HCT116 (cell line): Measurements from ENCODE around the gene KIF13A. TPM values are rescaled to one million over a fixed set of nuclear protein-coding genes. Genes with fewer than 3 reads are reported as not detected.

Experiments used
- ATAC-seq: fragments of 200-7000 bp; cut with Tn5 transposase; 2 replicates; pipeline ENCODE4 v1.9.1; 2020; ENCODE audit warnings: mild to moderate bottlenecking, moderate library complexity
- BruUV-seq: library from RNA; stranded (reverse); fragments of 400-500 nt; replicated peaks from 2 replicates; lab custom pipeline; 2021; lab: Mats Ljungman, UMichigan
- CTCF ChIA-PET: fragments of 300-600 bp; sonication (Branson Sonifier 250); formaldehyde crosslinking; loops from one replicate; lab custom pipeline; 2021; ENCODE audit warnings: antibody characterized with exemption; lab: Charles Lee
- POLR2A ChIA-PET: fragments of 300-600, 350-600 bp; sonication (Branson Sonifier 250); formaldehyde crosslinking; loops from one replicate; lab custom pipeline; 2021; ENCODE audit warnings: antibody characterized with exemption; lab: Charles Lee
- RAD21 ChIA-PET, 2 experiments: fragments of 300-600 bp; sonication (Branson Sonifier 250); formaldehyde crosslinking; loops; one replicate each; lab custom pipeline; 2023; ENCODE audit warnings: low total read pairs in 2 of 2; ENCODE audit not compliant: uncharacterized antibody in 2 of 2, unreplicated experiment in 2 of 2, low non-redundant PET in 1 of 2; lab: Charles Lee
- DNase-seq: peaks from one replicate; pipeline ENCODE4 v3.0.0-alpha.2; 2010; ENCODE audit warnings: low read depth, low spot score
- H2AFZ ChIP-seq: fragments of 200-600 bp; shearing (Covaris generic), sonication (generic); 2 replicates; pipeline ENCODE4 v1.6.1; 2017; ENCODE audit warnings: low read depth, mixed run types, mixed read lengths, antibody characterized with exemption, low read length; ENCODE audit not compliant: poor library complexity, severe bottlenecking
- H3K27ac ChIP-seq: 2 replicates; pipeline ENCODE4 v1.5.1; 2012; ENCODE audit warnings: low read depth, low read length
- H3K27me3 ChIP-seq: fragments of 200-600 bp; sonication (generic); 2 replicates; pipeline ENCODE4 v1.6.1; 2016; ENCODE audit warnings: mixed run types, low read length, mixed read lengths; ENCODE audit not compliant: insufficient read depth
- H3K36me3 ChIP-seq, 2 experiments: fragments of 200-500 bp in 1 of 2; fragments of 200-600 bp in 1 of 2; sonication (Bioruptor generic) in 1 of 2; sonication (generic) in 1 of 2; 2 replicates each; pipeline versions ENCODE4 v1.5.1 to v1.6.1; 2014 to 2016; ENCODE audit warnings: low read length in 2 of 2, inconsistent platforms in 1 of 2, mixed read lengths in 1 of 2, mixed run types in 1 of 2; ENCODE audit not compliant: insufficient read depth in 2 of 2, control insufficient read depth in 1 of 2
- H3K4me1 ChIP-seq, 2 experiments: fragments of 200-600 bp in 1 of 2; sonication (generic) in 1 of 2; 2 replicates each; pipeline versions ENCODE4 v1.5.1 to v1.6.1; 2012 to 2017; ENCODE audit warnings: low read length in 2 of 2, inconsistent platforms in 1 of 2, mild to moderate bottlenecking in 1 of 2, mixed read lengths in 1 of 2, mixed run types in 1 of 2, moderate library complexity in 1 of 2; ENCODE audit not compliant: insufficient read depth in 2 of 2, control insufficient read depth in 1 of 2
- H3K4me2 ChIP-seq: fragments of 200-600 bp; sonication (generic); 2 replicates; pipeline ENCODE4 v1.6.1; 2017; ENCODE audit warnings: mixed run types, low read length, mixed read lengths
- H3K4me3 ChIP-seq, 2 experiments: fragments of 200-600 bp in 1 of 2; sonication (generic) in 1 of 2; replicated peaks in 1 of 2; 2 replicates each; pipeline ENCODE4 v1.5.1; 2011 to 2016; ENCODE audit warnings: low read length in 2 of 2, control low read depth in 1 of 2, low read depth in 1 of 2, mild to moderate bottlenecking in 1 of 2, mixed read lengths in 1 of 2, mixed run types in 1 of 2
- H3K79me2 ChIP-seq: fragments of 200-600 bp; sonication (generic); 2 replicates; pipeline ENCODE4 v1.6.1; 2017; ENCODE audit warnings: mild to moderate bottlenecking, mixed run types, low read length, moderate library complexity, mixed read lengths; ENCODE audit not compliant: insufficient read depth
- H3K9ac ChIP-seq: fragments of 200-600 bp; sonication (generic); 2 replicates; pipeline ENCODE4 v1.6.1; 2016; ENCODE audit warnings: low read length, mixed read lengths
- H3K9me2 ChIP-seq: fragments of 200-600 bp; sonication (generic), shearing (Covaris generic); 2 replicates; pipeline ENCODE4 v1.6.1; 2017; ENCODE audit warnings: mixed run types, mild to moderate bottlenecking, moderate library complexity; ENCODE audit not compliant: insufficient read depth
- H3K9me3 ChIP-seq, 2 experiments: fragments of 200-500 bp in 1 of 2; fragments of 200-600 bp in 1 of 2; sonication (Bioruptor generic) in 1 of 2; sonication (generic) in 1 of 2; 2 replicates each; pipeline ENCODE4 v1.6.1; 2014 to 2017; ENCODE audit warnings: low read length in 2 of 2, mixed read lengths in 2 of 2, inconsistent platforms in 1 of 2, low read depth in 1 of 2, mild to moderate bottlenecking in 1 of 2, mixed run types in 1 of 2, moderate library complexity in 1 of 2; ENCODE audit not compliant: control insufficient read depth in 1 of 2, insufficient read depth in 1 of 2
- H4K20me1 ChIP-seq: fragments of 200-600 bp; sonication (generic), shearing (Covaris generic); 2 replicates; pipeline ENCODE4 v1.6.1; 2017; ENCODE audit warnings: mixed run types, mild to moderate bottlenecking, moderate library complexity; ENCODE audit not compliant: insufficient read depth
- EGR1 ChIP-seq: IDR thresholded peaks from 2 replicates; pipeline ENCODE4 v1.6.1; 2012; ENCODE audit warnings: low read depth
- ELF1 ChIP-seq: IDR thresholded peaks from 2 replicates; pipeline ENCODE4 v1.6.1; 2012; ENCODE audit warnings: low read depth, borderline replicate concordance
- EZH2phosphoT487 ChIP-seq: fragments of 200-600 bp; IDR thresholded peaks from 2 replicates; pipeline ENCODE4 v1.6.1; 2018; ENCODE audit warnings: antibody characterized with exemption, borderline replicate concordance
- FOSL1 ChIP-seq: IDR thresholded peaks from 2 replicates; pipeline ENCODE4 v1.6.1; 2012; ENCODE audit warnings: low read depth
- JUND ChIP-seq: IDR thresholded peaks from 2 replicates; pipeline ENCODE4 v1.6.1; 2012
- POLR2A ChIP-seq: IDR thresholded peaks from 2 replicates; pipeline ENCODE4 v1.7.0; 2011; ENCODE audit warnings: borderline replicate concordance; ENCODE audit not compliant: insufficient read depth, insufficient read length; ENCODE audit errors: extremely low read depth
- TCF7L2 ChIP-seq: IDR thresholded peaks from 2 replicates; pipeline ENCODE4 v1.7.0; 2011; ENCODE audit warnings: borderline replicate concordance, inconsistent platforms; ENCODE audit not compliant: insufficient read depth, insufficient read length; ENCODE audit errors: extremely low read depth
- ZNF274 ChIP-seq: fragments of 200-500 bp; sonication (Bioruptor generic); IDR thresholded peaks from 2 replicates; pipeline ENCODE4 v1.6.1; 2014; ENCODE audit warnings: mild to moderate bottlenecking, low read depth, low read length, inconsistent platforms
- intact Hi-C: fragments of 100-400 bp; cut with micrococcal nuclease; formaldehyde crosslinking; loops from 2 replicates; pipeline ENCODE4 v1.10.0; 2022
- total RNA-seq: library from RNA; stranded (reverse); gene quantifications from one replicate; pipeline ENCODE4 v1.2.1, GENCODE V29; 2021; ENCODE audit not compliant: unreplicated experiment

Gene KIF13A
- total RNA-seq, 1 experiment from 2014 or later = 23.1 TPM

DNA sequence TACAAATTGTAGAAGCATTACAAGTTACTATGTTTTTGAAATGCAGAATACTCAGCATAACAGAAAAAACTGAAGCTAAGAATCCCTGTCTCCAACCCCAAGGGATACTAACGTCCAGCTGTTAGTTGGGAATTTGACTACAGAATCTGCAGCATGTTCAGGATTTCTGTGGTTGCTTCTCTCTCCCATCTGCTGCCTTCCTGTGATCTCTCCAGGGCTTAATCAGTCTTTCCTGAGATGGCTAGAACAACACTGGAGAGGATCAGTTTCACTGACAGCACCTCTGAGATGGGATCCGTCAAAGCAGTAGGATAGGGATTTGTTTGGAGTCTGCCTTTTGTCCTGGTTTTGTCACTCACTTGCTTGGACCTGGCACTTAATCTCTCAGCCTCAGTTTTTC, 207.4 kb downstream of the KIF13A start:
- intact Hi-C loops = no loop called here
- Histone ChIP-seq H3K9me2 (no peaks in the 10 kb centered on the region), H4K20me1 (no peaks in the 10 kb centered on the region), H3K27ac (no peak overlapping the region), H3K27me3 (no peaks in the 10 kb centered on the region), H3K4me1 (no peaks in the 10 kb centered on the region), H3K9ac (no peak overlapping the region), H3K79me2 (no peaks in the 10 kb centered on the region), H3K4me3 (no peak overlapping the region), H3K4me2 (no peak overlapping the region), H3K9me3 (no peaks in the 10 kb centered on the region), H2AFZ (no peak overlapping the region), H3K36me3 (peaks cover 3 to 18% of the 10 kb centered on the region in 2 experiments; a peak in 2 of 4 replicates)
- ATAC-seq (no peak), DNase-seq (no peak)
- TF ChIP-seq EZH2phosphoT487 = no peak
- no peak for TF ChIP-seq JUND
- TF ChIP-seq ELF1 = no peak
- TF ChIP-seq FOSL1 = no peak
- TF ChIP-seq TCF7L2 = no peak
- no peak for TF ChIP-seq POLR2A
- POLR2A ChIA-PET = no interaction called here
- RAD21 ChIA-PET = no interaction called here
- CTCF ChIA-PET = no interaction called here
- no TSS peak for BruUV-seq

DNA sequence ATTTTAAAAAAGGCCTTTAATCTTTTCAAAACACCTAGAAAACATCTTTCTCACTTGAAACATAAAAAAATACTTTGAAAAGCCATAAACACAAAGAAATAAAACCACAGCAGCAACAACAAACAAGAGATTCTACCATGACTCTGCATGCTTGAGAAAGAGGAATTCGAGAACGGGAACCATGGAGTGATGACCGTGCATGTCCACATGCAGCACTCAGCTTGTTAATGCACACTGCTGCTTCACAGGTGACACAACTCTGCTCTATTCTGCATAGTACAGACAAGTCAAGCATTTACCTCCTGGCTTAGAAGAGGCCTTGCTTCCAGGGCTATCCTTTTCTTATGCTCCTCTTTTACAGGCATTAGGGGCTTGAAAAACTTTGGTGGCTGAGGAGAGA, 215.8 kb downstream of the KIF13A start:
- Histone ChIP-seq H3K9ac (no peak overlapping the region), H3K9me3 (no peaks in the 10 kb centered on the region), H3K4me1 (no peaks in the 10 kb centered on the region), H3K4me2 (no peak overlapping the region), H2AFZ (no peak overlapping the region), H3K27ac (no peak overlapping the region), H3K36me3 (peaks cover 0 to 2% of the 10 kb centered on the region in 2 experiments; a peak in 1 of 4 replicates), H3K4me3 (no peak overlapping the region), H3K27me3 (no peaks in the 10 kb centered on the region), H3K9me2 (no peaks in the 10 kb centered on the region), H3K79me2 (no peaks in the 10 kb centered on the region), H4K20me1 (no peaks in the 10 kb centered on the region)
- ChIA-PET RAD21 (no interaction called here), POLR2A (no interaction called here), CTCF (no interaction called here)
- ATAC-seq (no peak), DNase-seq (no peak)
- intact Hi-C loops = no loop called here
- TF ChIP-seq ZNF274 (no peak), EGR1 (no peak)
- BruUV-seq = no TSS peak
